ENCODE measurements around the gene FBXO46. TPM values are rescaled to one million over a fixed set of nuclear protein-coding genes. Genes with fewer than 3 reads are reported as not detected.

FBXO46 gene
- total and polyA plus RNA-seq, 2 of the 13 experiments (the other 11 are each of a cell fraction or from before 2014, with no cell fraction given): 6.2 to 6.4 TPM

DNA sequence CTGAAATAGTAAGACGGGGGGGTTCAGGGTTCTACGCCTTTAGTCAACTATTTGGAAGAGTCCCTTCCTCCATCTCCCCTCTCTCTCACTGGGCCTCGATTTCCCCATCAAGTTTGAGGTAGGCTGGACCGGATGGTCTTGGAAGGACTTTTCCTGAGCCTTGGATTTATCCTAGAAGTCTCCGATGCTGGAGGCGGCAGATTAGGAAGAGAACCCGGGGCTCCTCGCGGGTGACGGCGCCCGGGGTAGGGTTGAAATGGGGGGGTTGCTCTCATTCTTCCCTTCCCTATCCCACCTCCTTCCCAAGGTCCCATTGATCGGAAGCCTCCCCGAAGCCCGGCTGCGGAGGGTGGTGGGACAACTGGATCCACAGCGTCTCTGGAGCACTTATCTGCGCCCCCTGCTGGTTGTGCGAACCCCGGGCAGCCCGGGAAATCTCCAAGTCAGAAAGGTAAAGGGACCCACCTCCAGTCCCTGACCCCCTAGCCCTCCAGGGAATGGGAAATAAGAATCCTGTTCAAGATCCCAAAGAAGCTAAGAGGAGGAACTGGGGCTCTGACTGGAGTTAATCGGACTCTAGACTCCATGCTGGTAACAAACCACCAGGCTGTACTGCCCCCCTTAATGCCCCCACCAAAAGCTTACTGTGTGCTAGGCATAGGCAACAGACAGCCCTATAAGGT lies 37.4 kb downstream of the FBXO46 start (continued):
- TF ChIP-seq, protein P1, sequence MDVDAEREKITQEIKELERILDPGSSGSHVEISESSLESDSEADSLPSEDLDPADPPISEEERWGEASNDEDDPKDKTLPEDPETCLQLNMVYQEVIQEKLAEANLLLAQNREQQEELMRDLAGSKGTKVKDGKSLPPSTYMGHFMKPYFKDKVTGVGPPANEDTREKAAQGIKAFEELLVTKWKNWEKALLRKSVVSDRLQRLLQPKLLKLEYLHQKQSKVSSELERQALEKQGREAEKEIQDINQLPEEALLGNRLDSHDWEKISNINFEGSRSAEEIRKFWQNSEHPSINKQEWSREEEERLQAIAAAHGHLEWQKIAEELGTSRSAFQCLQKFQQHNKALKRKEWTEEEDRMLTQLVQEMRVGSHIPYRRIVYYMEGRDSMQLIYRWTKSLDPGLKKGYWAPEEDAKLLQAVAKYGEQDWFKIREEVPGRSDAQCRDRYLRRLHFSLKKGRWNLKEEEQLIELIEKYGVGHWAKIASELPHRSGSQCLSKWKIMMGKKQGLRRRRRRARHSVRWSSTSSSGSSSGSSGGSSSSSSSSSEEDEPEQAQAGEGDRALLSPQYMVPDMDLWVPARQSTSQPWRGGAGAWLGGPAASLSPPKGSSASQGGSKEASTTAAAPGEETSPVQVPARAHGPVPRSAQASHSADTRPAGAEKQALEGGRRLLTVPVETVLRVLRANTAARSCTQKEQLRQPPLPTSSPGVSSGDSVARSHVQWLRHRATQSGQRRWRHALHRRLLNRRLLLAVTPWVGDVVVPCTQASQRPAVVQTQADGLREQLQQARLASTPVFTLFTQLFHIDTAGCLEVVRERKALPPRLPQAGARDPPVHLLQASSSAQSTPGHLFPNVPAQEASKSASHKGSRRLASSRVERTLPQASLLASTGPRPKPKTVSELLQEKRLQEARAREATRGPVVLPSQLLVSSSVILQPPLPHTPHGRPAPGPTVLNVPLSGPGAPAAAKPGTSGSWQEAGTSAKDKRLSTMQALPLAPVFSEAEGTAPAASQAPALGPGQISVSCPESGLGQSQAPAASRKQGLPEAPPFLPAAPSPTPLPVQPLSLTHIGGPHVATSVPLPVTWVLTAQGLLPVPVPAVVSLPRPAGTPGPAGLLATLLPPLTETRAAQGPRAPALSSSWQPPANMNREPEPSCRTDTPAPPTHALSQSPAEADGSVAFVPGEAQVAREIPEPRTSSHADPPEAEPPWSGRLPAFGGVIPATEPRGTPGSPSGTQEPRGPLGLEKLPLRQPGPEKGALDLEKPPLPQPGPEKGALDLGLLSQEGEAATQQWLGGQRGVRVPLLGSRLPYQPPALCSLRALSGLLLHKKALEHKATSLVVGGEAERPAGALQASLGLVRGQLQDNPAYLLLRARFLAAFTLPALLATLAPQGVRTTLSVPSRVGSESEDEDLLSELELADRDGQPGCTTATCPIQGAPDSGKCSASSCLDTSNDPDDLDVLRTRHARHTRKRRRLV (CRISPR knock-in tag; IDR thresholded peaks at IDR 0.05): no peak
- TF ChIP-seq MAZ (IDR thresholded peaks at IDR 0.05; ENCODE audit: borderline replicate concordance, low read depth, low read length) (peak; percentile 22; the same call in 1 of the 2 replicates), MAZ (CRISPR knock-in tag; IDR thresholded peaks at IDR 0.05; ENCODE audit: low read depth) (no peak), ZFP41 (CRISPR knock-in tag; IDR thresholded peaks at IDR 0.05; ENCODE audit: borderline replicate concordance) (no peak), HES4 (CRISPR knock-in tag; IDR thresholded peaks at IDR 0.05; ENCODE audit: borderline replicate concordance) (no peak), PCBP1 (IDR thresholded peaks at IDR 0.05; ENCODE audit: borderline replicate concordance, low read depth, low read length) (0 out of 2 replicates have a peak, but pooled peaks have one; percentile 28), FOXC1 (CRISPR knock-in tag; IDR thresholded peaks at IDR 0.05; ENCODE audit: borderline replicate concordance) (no peak), NCOR1 (IDR thresholded peaks at IDR 0.05; ENCODE audit: borderline replicate concordance, low read length) (no peak), MBNL3 (CRISPR knock-in tag; conservative IDR thresholded peaks at IDR 0.05) (no peak), EHMT2 (IDR thresholded peaks at IDR 0.05; ENCODE audit: borderline replicate concordance, low read depth, low read length) (no peak), SNAI1 (CRISPR knock-in tag; IDR thresholded peaks at IDR 0.05; ENCODE audit: borderline replicate concordance) (0 out of 2 replicates have a peak, but pooled peaks have one; percentile 16), TAF15 (IDR thresholded peaks at IDR 0.05; ENCODE audit: low read depth, low read length, poor library complexity, severe bottlenecking) (no peak), SAP130 (CRISPR knock-in tag; IDR thresholded peaks at IDR 0.05; ENCODE audit: low read depth) (peak; percentile 68), HMGA1 (CRISPR knock-in tag; conservative IDR thresholded peaks at IDR 0.05) (no peak), KLF6 (CRISPR knock-in tag; IDR thresholded peaks at IDR 0.05) (no peak), PHF8 (CRISPR knock-in tag; IDR thresholded peaks at IDR 0.05) (no peak), ZNF253 (CRISPR knock-in tag; IDR thresholded peaks at IDR 0.05; ENCODE audit: borderline replicate concordance) (no peak)
- TF ChIP-seq, protein P2, sequence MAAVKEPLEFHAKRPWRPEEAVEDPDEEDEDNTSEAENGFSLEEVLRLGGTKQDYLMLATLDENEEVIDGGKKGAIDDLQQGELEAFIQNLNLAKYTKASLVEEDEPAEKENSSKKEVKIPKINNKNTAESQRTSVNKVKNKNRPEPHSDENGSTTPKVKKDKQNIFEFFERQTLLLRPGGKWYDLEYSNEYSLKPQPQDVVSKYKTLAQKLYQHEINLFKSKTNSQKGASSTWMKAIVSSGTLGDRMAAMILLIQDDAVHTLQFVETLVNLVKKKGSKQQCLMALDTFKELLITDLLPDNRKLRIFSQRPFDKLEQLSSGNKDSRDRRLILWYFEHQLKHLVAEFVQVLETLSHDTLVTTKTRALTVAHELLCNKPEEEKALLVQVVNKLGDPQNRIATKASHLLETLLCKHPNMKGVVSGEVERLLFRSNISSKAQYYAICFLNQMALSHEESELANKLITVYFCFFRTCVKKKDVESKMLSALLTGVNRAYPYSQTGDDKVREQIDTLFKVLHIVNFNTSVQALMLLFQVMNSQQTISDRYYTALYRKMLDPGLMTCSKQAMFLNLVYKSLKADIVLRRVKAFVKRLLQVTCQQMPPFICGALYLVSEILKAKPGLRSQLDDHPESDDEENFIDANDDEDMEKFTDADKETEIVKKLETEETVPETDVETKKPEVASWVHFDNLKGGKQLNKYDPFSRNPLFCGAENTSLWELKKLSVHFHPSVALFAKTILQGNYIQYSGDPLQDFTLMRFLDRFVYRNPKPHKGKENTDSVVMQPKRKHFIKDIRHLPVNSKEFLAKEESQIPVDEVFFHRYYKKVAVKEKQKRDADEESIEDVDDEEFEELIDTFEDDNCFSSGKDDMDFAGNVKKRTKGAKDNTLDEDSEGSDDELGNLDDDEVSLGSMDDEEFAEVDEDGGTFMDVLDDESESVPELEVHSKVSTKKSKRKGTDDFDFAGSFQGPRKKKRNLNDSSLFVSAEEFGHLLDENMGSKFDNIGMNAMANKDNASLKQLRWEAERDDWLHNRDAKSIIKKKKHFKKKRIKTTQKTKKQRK (IDR thresholded peaks at IDR 0.05; ENCODE audit: low read length): no peak
- TF ChIP-seq, protein P3, sequence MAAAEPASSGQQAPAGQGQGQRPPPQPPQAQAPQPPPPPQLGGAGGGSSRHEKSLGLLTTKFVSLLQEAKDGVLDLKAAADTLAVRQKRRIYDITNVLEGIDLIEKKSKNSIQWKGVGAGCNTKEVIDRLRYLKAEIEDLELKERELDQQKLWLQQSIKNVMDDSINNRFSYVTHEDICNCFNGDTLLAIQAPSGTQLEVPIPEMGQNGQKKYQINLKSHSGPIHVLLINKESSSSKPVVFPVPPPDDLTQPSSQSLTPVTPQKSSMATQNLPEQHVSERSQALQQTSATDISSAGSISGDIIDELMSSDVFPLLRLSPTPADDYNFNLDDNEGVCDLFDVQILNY (CRISPR knock-in tag; conservative IDR thresholded peaks at IDR 0.05): no peak
